Stimulated activated CD8-positive, alpha-beta memory T cell treated with anti-CD3 and anti-CD28 coated beads, Interleukin-7, amount 100 ng/mL, for 24 hours (primary cell): ENCODE results near the gene SYNDIG1.
"Not testable (repeated sequence)": the region's sequence is repeated elsewhere in the genome, so short reads cannot be mapped to it uniquely, and the experiment has no call there.

Experiments
- DNase-seq: peaks from one replicate; pipeline ENCODE4 v3.0.0-alpha.2; 2020; ENCODE audit warnings: low read depth

The SYNDIG1 gene

DNA sequence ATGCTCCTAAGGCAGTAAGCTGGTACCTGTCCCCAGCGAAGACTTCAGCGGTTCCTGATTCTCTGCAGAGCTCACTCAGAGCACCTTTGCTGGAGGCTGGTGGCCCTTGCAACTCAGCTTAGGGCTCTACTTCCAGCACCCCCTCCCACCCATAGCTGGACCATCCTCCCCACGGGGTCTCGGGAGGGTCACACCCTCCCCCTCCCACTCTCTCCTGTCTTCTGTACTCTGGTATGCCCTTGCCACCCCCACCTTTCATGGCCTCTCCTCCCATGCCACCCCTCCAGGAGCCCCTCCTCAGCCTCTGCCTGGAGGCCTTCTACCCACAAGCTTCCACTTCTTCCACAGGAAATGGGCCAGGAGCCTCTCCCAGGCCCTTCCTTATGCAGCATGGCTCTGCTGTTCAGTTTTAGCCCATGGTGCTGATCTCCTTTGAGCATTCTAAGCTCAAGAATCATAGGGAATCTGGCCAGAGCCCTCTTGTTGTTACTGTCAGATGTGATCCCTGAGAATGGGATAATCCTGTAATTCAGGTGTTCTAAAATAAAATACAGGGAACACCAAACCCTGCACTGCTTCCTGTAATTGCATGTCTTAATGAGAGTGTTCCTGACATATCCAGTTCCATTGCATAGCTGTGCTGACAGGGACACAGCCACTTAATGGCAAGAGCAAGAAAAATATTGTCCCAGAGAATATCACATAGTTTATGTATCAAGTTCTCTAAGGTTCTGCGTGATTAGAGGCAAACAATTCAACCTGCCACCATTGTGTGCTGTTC lies 142.1 kb downstream of the SYNDIG1 start:
- DNase-seq = no peak

GRCh38 chr20:24612799-24613775 lies 143.7 kb downstream of the SYNDIG1 start:
- DNase-seq = no peak

- no peak for DNase-seq
Measured at GRCh38 chr20:24614341-24614740, 144.9 kb downstream of the SYNDIG1 start.

- no peak for DNase-seq
Measured at GRCh38 chr20:24615353-24615752, 145.9 kb downstream of the SYNDIG1 start.

DNA sequence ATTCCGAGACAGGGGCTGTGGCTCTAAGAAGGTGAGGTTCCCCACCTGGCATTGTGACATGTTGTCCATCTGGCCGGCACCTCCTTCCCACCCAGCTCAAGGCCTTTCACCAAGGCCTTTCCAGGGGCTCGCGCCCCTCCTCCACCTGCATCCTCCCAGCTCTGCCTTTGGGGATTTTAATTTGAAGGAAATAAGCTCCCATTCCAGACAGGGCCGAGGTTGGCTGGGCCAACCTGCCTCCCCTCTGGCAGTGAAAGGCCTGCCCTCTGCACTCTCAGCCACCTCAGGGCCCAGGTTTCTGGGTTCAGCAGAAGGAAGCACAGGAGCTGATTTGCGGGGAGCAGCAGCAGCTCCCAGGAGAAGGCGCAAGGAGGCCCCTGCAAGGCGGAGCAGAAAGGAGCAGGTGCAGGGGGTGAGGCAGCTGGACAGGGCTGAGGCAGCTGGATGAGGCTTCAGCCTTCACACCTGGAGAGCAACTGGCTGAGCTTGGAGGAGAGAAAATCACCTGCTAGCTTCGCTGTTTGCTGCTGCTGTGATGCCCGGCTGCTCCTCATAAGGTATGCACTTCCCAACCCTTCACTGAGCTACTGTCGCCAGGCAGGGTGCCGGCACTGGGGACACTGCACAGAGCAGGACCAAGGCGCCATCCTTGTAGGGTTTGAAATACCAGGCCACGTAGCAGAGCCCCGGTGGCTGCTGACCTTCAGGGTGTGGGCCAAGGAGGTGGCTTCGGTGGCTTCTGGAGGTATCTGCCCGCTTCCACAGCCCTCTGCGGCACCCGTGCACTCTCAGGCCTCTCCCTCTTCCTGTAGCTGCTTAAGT lies 147.0 kb downstream of the SYNDIG1 start:
- no peak for DNase-seq

DNA sequence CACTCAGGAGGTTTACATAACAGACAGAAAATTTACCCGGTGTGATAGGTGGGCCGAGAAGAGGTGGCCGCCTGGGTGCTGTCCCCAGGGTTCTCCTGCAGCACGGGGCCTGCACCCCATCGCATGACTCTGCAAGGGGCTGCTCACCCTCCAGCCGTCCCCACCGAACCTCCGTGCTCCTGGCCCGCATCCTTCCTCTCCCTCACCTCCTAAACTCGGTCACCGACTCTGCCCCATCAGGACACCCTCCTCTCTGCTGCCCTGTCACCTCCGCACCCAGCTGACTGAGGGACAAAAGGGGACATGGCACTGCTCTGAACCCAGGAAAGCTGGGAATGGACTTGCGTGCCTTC lies 147.6 kb downstream of the SYNDIG1 start:
- no peak for DNase-seq

DNA sequence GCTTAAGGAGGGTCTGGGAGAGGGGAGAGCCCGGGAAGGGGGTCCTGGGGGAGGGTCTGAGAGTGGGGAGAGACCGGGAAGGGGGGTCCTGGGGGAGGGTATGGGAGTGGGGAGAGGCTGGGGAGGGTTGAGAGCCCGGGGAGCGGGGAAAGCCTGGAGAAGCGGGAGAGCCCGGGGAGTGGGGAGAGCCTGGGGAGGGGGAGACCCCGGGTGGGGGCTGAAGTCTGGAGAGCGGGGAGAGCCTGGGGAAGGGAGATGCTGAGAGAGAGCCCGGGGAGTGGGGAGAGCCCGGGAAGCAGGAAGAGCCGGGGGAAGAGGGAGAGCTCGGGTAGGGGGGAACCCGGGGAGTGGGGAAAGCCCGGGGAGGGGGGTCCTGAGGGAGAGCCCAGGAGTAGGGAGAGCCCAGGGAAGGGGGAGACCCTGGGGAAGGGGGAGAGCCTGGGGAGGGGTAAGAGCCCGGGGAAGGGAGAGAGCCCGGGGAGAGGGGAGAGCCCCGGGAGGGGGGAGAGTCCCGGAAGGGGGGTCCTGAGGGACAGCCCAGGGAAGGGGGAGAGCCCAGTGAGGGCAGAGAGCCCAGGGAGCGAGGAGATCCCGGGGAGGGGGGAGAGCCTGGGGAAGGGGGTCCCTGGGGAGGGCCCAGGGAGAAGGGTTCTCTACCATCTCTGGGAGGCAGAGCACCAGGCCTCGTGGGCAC lies 148.5 kb downstream of the SYNDIG1 start:
- DNase-seq = no peak

- DNase-seq = no peak
Measured at GRCh38 chr20:24618739-24619138, 149.3 kb downstream of the SYNDIG1 start.

DNA sequence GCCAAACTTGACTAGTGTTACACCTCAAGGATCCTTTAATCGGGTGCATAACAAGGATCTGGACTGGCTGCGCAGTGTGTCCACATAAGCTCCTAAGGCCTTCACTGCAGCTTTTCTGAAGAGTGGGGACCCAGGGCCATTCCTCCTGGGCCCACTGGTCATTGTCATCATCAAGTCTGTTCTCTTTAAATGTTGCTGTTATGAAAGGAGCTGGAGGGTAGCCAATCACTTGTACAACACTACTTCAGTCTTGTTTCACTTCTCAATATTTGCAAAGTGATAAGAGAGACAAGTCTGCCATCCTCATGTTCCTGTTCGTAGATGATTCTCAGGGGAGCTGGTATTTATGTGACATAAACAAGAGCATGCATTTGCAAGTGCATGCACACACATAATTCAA lies 149.8 kb downstream of the SYNDIG1 start:
- DNase-seq = no peak

GRCh38 chr20:24620937-24621519 lies 151.6 kb downstream of the SYNDIG1 start:
- no peak for DNase-seq

GRCh38 chr20:24622856-24623255 lies 153.4 kb downstream of the SYNDIG1 start:
- no peak for DNase-seq

GRCh38 chr20:24626141-24626540 lies 156.7 kb downstream of the SYNDIG1 start:
- DNase-seq = not testable (repeated sequence)

- no peak for DNase-seq
Measured at GRCh38 chr20:24627291-24627690, 157.9 kb downstream of the SYNDIG1 start.

GRCh38 chr20:24627926-24628325 lies 158.5 kb downstream of the SYNDIG1 start:
- DNase-seq = no peak

DNA sequence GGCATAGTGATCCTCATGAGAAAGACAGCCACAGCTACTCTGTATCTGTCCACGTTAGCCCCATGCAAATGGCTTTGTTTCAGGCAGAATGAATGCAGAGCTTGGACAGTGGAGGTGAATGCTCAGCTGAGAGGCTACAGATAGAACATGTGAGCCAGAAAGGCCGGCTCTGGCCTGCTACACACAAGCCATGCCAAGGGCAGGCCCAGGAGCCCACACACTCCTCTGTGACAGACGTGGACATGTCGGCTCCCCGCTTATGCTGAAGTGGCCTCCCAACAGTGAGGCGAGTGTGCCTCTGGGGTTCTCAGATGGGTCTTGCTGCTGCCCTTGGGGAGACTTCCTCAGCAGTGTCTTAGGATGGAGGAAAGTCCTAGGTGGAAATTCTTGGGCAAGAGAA lies 159.6 kb downstream of the SYNDIG1 start:
- DNase-seq = no peak

DNA sequence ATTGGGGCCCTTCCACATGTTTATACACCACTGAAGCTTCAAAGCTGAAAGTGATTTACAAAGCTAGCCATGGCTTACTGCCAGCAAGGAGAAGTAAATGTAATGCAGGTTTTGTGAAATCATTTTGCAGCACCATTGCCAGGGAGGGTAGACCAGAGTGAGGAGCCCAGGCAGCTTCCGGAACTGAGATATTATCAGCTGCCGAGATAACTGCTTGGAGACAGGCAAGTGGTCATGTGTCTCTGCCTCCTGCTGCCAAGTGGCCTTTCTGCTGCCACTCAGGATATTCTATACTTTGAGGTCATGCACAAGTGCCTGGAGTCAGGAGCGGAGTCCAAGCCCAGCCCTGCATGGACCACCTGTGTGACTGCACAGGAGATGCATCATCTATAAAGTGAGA lies 160.2 kb downstream of the SYNDIG1 start:
- DNase-seq = no peak

DNA sequence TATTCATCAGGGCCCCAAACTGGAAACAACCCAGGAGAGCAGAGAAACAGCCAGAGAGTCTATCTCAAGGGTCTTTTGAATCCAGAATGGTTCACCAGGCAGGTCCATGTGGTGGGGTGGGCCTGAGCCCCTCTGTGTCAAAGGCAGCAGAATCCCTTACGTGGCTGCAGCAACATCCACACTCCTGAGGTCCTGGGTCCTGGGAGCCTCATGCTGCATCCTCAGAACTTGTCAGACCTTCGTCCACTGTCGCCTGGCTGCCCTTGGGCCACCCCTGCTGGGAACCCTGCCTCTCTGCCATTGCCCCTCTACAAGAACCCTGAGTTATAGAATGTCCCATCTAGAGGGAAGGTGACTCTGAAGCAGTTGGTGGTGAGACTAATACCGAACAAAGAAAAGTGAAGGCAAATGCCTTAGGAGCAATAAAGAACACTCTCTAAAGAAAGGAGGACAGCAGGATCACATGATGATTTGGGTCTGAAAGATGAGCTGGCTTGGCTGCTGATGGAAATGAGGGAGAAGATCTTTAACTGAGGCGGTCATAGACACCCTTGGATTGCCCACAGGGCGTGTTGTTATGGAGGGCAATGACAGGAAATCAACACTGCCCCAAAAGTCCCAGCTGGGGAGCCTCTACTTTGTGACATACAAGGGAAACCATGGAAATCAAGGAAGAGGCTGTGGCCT lies 161.2 kb downstream of the SYNDIG1 start:
- no peak for DNase-seq

DNA sequence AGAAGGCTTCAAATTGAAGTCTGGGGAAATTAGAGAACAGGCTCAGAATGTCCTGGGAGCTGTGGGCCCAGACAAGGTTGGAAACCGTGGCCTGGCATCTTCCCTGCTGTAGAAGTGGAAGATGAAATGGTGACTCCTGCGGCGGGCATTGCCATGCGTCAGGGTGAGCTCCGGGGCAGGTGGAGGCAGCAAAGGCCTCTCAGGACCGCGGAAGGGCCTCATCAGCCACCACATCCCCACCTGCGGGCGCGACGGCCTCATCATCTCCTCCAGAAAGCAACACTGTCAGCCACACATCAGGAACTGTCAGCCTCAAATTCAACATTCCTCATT lies 161.7 kb downstream of the SYNDIG1 start:
- DNase-seq = no peak

DNA sequence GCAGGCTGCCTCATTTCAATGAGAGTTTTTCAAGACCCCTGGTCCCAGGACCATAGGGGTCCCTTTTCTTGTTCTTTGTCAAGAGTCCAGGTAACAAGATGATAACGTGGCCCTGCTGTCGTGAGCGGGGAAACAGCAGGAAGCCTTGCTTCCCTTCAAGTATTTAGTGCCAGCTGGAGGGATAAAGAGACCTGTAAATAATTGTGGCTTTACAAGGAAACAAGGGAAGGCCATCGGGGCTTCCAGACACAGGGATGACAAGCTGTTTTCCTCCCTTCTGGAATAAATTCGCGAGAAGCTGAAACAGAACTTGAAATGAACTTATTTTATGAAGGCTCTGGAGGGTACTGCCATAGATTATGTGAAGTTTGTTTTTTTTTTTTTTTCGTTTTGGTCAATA lies 163.2 kb downstream of the SYNDIG1 start:
- no peak for DNase-seq

DNA sequence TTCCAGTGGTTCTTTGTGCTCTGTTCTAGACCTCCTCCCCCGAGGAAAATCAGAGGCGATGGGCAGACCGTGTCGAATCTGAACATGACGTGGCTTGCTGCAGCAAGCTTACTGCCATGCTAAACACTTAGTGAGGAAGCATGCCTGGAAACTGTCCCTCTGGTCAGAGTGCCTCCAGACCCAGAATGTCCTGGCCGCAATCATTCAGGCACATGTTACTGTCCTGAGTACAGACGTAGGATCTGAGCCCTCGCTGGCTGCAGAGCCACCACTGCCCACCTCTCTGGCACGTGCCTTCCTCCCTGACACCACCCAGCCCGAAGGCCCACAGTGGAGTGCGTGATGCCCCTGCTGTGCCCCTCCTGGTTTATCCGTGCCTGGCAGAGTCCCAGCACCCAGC lies 163.6 kb downstream of the SYNDIG1 start:
- no peak for DNase-seq

DNA sequence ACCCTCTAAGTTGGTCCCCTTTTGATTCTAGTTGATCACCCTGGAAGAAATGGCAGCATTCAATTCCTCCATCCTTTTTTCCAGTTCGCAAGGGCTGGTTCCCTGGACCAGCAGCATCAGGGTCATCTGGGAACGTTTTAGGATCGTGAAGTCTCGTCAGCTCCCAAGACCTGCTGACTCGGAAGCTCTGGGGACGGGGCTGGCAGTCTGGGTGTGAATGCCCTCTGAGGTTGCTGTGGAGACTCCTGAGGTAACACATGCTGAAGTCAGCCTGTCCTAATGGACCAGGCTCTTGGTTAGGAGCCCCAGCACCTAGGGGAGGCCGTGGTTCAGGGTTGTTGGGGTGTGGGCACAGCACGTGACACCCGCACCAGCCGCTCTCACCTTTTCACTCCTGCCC lies 164.1 kb downstream of the SYNDIG1 start:
- DNase-seq = no peak
